Left lung (tissue), 10 donors: Measurements from ENCODE around the gene IRAK2. TPM values are rescaled to one million over a fixed set of nuclear protein-coding genes. Genes with fewer than 3 reads are reported as not detected.

ENCODE experiments used
- ATAC-seq: fragments of 200-7000 bp; cut with Tn5 transposase; one replicate; pipeline ENCODE4 v1.9.1; 2020; ENCODE audit warnings: moderate library complexity
- DNase-seq, 4 donors: peaks; one replicate each; pipeline ENCODE4 v3.0.0-alpha.2; 2013 to 2020
- H3K27ac ChIP-seq, 2 donors: fragments of 200-600 bp; sonication (generic) in 1 of 2; one replicate each; pipeline versions ENCODE4 v1.5.0 to v1.8.0; 2020 to 2021
- H3K27me3 ChIP-seq, 2 donors: fragments of 200-600 bp; sonication (generic) in 1 of 2; one replicate each; pipeline versions ENCODE4 v1.5.0 to v1.8.0; 2020 to 2021
- H3K36me3 ChIP-seq, 2 donors: fragments of 200-600 bp; sonication (generic) in 1 of 2; one replicate each; pipeline versions ENCODE4 v1.5.0 to v1.8.0; 2020 to 2021
- H3K4me1 ChIP-seq, 2 donors: fragments of 200-600 bp; one replicate each; pipeline ENCODE4 v1.8.0; 2021
- H3K4me3 ChIP-seq, 2 donors: fragments of 200-600 bp; sonication (generic) in 1 of 2; one replicate each; pipeline versions ENCODE4 v1.5.0 to v1.8.0; 2020 to 2021; ENCODE audit warnings: mild to moderate bottlenecking in 1 of 2
- H3K9me3 ChIP-seq, 2 donors: fragments of 200-600 bp; sonication (generic) in 1 of 2; one replicate each; pipeline versions ENCODE4 v1.5.0 to v1.8.0; 2020 to 2021
- intact Hi-C, 2 donors: fragments of 100-400 bp; cut with DNase I; formaldehyde crosslinking; loops; one replicate each; pipeline versions ENCODE4 v1.11.2 to v1.14.2; 2022
- polyA plus RNA-seq, 6 donors: library from polyadenylated mRNA; unstranded; fragments of 120-200 nt; gene quantifications; one replicate each; pipeline ENCODE4 v1.2.1, GENCODE V29; 2013; ENCODE audit not compliant: insufficient read length in 6 of 6
- total RNA-seq, 2 donors: library from RNA; stranded (reverse); fragmentation: NEBNext Ultra II Directional; extraction: Animal tissue kit (Norgen Biotek cat#: 25700); gene quantifications; one replicate each; pipeline ENCODE4 v1.2.1, GENCODE V29; 2021
- TF ChIP-seq, protein P1 (sequence below), 2 donors: fragments of 200-600 bp; sonication (generic) in 1 of 2; IDR thresholded peaks; one replicate each; pipeline versions ENCODE4 v1.5.0 to v1.8.0; 2021; ENCODE audit warnings: antibody characterized with exemption in 2 of 2
- donor health status: DM: no; HTN: yes; CAD: no.
- donor health status: DM: no; HTN: no; CAD: no.

IRAK2 gene
- total and polyA plus RNA-seq, 8 donors: 1.7 to 8.5 (median 2.5) TPM

DNA sequence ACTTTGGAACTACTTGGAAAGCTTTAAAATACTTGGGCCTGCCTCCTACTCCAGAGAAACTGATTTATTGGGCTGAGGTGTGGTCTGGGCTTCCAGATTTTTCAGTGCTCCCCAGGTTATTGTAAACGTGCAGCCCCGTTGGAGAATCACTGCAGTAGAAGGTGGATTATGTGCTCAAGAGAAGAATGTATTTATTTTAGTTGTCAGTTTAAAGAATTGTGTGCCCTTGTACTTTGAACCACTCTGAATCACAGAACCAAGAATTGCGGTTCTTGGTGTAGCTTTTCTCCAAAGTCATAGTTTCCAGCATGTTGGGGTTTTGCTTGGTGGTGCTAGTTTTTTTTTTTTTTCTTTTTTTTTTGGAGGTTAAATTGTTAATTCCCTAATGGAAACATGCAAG, 85.1 kb downstream of the IRAK2 start:
- no peak for ATAC-seq
- H3K27me3 ChIP-seq: no peaks in the 10 kb centered on the region
- H3K36me3 ChIP-seq: peaks cover 0 to 42% of the 10 kb centered on the region in 2 donors
- TF ChIP-seq, protein P1, sequence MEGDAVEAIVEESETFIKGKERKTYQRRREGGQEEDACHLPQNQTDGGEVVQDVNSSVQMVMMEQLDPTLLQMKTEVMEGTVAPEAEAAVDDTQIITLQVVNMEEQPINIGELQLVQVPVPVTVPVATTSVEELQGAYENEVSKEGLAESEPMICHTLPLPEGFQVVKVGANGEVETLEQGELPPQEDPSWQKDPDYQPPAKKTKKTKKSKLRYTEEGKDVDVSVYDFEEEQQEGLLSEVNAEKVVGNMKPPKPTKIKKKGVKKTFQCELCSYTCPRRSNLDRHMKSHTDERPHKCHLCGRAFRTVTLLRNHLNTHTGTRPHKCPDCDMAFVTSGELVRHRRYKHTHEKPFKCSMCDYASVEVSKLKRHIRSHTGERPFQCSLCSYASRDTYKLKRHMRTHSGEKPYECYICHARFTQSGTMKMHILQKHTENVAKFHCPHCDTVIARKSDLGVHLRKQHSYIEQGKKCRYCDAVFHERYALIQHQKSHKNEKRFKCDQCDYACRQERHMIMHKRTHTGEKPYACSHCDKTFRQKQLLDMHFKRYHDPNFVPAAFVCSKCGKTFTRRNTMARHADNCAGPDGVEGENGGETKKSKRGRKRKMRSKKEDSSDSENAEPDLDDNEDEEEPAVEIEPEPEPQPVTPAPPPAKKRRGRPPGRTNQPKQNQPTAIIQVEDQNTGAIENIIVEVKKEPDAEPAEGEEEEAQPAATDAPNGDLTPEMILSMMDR (IDR thresholded peaks at IDR 0.05): no peak
- peaks cover 7 to 63% of the 10 kb centered on the region in 2 donors for H3K4me1 ChIP-seq
- no peak overlapping the region for H3K27ac ChIP-seq
- intact Hi-C loops: no loop called here
- H3K4me3 ChIP-seq: peak overlapping the region; percentile 64 to 90
- no peak for DNase-seq
- peaks cover 0 to 15% of the 10 kb centered on the region in 2 donors for H3K9me3 ChIP-seq

DNA sequence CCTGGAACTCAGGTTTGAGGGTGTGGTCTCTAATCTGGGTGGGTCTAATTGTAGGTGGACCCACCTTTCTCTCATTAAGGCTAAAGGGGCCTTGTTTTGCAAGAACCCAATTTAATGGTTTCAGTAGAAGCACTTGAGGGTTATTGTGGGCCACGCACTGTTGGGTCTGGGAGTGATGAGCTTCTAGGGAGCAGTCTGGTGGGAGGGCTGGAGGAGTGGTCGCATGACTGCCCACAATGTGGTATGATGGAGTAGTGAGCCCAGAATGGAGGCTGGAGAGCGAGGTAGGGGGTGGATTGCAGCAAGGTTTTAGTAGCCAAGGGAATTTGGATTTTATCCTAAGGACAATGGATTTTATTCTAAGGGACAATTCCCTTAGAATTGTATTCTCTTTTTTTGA, 86.3 kb downstream of the IRAK2 start:
- Histone ChIP-seq H3K4me1 (peaks cover 7 to 60% of the 10 kb centered on the region in 2 donors), H3K27me3 (no peaks in the 10 kb centered on the region), H3K4me3 (no peak overlapping the region), H3K27ac (no peak overlapping the region), H3K36me3 (peaks cover 0 to 38% of the 10 kb centered on the region in 2 donors), H3K9me3 (peaks cover 0 to 3% of the 10 kb centered on the region in 2 donors)
- intact Hi-C loops: no loop called here
- no peak for ATAC-seq
- no peak for DNase-seq
- TF ChIP-seq, protein P1 (IDR thresholded peaks at IDR 0.05): no peak

DNA sequence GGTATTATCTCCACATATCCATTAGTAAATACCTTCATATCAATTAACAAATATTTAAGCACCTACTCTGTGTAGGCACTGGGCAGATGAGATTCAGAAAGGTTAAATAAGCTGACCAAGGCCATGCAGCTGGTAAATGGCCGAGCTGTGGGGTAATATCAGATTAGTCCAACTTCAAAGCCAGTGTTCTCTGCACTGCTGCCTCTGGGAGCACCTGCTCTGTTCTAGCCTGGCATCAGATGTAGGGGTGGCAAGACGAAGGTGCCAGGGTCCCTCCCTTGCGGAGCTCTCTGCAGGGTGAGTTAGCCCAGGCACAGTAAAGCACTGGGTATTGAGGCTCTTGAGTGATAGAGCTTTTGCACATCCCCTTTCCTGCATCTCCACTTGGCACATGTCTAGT, 89.0 kb downstream of the IRAK2 start:
- DNase-seq: no peak
- Histone ChIP-seq H3K27ac (no peak overlapping the region), H3K4me3 (no peak overlapping the region), H3K4me1 (peaks cover 7 to 51% of the 10 kb centered on the region in 2 donors), H3K27me3 (no peaks in the 10 kb centered on the region), H3K9me3 (no peaks in the 10 kb centered on the region), H3K36me3 (peaks cover 0 to 60% of the 10 kb centered on the region in 2 donors)
- ATAC-seq: no peak
- TF ChIP-seq, protein P1 (IDR thresholded peaks at IDR 0.05): no peak
- intact Hi-C loops: no loop called here

DNA sequence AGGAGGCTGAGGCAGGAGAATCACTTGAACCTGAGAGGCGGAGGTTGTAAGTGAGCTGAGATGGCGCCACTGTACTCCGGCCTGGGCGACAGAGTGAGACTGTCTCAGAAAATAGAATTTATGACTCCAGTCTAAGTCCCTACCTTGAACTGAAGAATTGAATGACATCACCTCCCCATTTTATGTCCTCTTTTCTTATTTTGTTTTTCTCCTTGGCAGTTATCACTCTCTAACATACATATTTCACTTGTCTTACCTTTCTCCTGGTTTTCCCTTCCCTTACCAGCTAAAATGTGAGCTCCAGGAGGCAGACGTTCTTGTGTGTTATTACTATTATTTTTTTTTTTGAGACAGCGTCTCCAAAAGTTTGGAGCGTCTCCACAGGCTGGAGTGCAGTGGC, 91.1 kb downstream of the IRAK2 start:
- TF ChIP-seq, protein P1 (IDR thresholded peaks at IDR 0.05): no peak
- H3K27me3 ChIP-seq: no peaks in the 10 kb centered on the region
- intact Hi-C loops: no loop called here
- no peak for DNase-seq
- H3K4me1 ChIP-seq: peaks cover 2 to 34% of the 10 kb centered on the region in 2 donors
- no peak for ATAC-seq
- H3K9me3 ChIP-seq: no peaks in the 10 kb centered on the region
- no peak overlapping the region for H3K27ac ChIP-seq
- peaks cover 0 to 81% of the 10 kb centered on the region in 2 donors for H3K36me3 ChIP-seq
- H3K4me3 ChIP-seq: no peak overlapping the region

DNA sequence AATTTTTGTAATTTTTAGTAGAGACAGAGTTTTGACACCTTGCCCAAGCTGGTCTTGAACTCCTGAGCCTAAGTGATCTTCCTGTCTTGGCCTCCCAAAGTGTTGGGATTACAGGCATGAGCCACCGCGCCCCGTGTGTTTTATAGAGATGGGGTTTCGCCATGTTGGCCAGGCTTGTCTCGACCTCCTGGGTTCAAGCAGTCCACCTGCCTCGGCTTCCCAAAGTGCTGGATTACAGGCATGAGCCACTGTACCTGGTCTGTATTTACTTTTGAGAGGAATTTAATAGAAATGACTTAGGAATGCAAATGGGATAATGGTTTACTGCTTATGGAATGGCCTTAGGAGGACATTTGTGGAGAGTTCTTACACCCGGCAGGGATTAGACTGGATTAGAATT, 94.3 kb downstream of the IRAK2 start:
- DNase-seq (no peak), ATAC-seq (no peak)
- no peak overlapping the region for H3K4me3 ChIP-seq
- no peaks in the 10 kb centered on the region for H3K27me3 ChIP-seq
- TF ChIP-seq, protein P1 (IDR thresholded peaks at IDR 0.05): no peak
- peaks cover 0 to 20% of the 10 kb centered on the region in 2 donors for H3K4me1 ChIP-seq
- intact Hi-C loops: no loop called here
- H3K36me3 ChIP-seq: peaks cover 0 to 88% of the 10 kb centered on the region in 2 donors
- no peak overlapping the region for H3K27ac ChIP-seq
- H3K9me3 ChIP-seq: no peaks in the 10 kb centered on the region
